ENCODE data around the gene GNAZ. TPM values are rescaled to one million over a fixed set of nuclear protein-coding genes. Genes with fewer than 3 reads are reported as not detected.

The GNAZ gene
- total RNA-seq, 1 experiment from 2014 or later, result 6.0 TPM

DNA sequence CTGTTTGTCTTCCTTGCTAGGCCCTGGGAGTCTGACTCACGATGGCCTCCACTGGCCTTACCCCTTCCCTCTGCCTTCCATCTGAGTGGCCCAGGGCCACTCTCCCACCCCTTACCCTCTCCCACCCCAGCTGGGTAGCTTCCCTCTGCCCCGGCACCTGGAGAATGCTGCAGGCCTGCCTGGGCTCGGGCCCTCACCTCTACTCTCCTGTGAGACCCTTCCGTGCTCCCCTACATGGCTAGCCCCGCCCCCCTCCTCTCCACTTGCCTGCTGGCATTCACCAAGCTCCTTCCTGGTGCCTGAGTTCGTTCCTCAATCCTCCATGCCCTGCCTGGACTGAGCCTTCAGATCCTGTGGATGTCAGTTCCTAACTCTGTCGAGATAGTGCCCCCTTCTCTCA is 83.7 kb downstream of the GNAZ start:
- DNase-seq (ENCODE audit: low spot score), result no peak

- no peak for DNase-seq (ENCODE audit: low spot score)
Measured at GRCh38 chr22:23154461-23154860, 84.1 kb downstream of the GNAZ start.

DNA sequence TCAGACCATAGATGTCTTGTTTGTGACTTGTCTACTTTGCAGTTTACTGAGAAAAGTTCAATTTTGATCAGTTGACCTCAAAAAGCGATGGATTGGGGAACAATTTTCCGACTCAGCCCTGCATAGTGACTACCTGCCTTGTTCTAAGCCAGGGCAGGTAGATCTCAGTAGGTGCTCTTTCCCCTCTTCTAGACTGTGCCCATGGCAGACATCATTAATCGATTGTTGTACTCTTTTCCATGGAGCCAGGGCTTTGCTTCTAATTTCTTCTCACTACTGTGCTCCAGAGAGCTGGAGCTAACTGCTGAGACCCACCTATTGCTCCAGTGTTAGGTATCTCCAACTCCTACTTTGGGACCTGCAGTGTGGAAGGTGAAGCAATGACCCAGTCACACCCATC is 84.8 kb downstream of the GNAZ start:
- no peak for DNase-seq (ENCODE audit: low spot score)

GRCh38 chr22:23155831-23156230 is 85.5 kb downstream of the GNAZ start:
- no peak for DNase-seq (ENCODE audit: low spot score)

DNA sequence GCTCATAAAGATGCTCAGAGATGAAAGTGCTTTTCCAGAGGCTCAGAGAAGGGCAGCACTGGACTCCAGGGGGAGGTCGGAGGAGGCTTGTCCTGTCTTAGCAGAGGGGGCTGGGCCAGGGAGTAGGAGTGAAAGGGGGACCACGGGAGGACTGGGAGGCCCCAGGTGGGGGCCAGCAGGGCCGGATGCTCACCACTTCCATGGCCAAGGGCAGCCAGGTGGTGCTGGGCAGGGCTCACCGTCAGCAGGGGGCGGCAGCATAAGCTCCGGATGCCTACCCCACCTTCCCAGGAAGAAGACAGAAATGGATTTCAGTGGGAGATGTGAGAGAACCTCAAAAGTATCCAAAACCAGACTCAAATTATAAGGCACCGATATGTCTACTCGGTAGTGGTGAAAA is 86.0 kb downstream of the GNAZ start:
- DNase-seq (ENCODE audit: low spot score), result no peak

GRCh38 chr22:23157560-23158515 is 87.5 kb downstream of the GNAZ start:
- DNase-seq (ENCODE audit: low spot score), result no peak

DNA sequence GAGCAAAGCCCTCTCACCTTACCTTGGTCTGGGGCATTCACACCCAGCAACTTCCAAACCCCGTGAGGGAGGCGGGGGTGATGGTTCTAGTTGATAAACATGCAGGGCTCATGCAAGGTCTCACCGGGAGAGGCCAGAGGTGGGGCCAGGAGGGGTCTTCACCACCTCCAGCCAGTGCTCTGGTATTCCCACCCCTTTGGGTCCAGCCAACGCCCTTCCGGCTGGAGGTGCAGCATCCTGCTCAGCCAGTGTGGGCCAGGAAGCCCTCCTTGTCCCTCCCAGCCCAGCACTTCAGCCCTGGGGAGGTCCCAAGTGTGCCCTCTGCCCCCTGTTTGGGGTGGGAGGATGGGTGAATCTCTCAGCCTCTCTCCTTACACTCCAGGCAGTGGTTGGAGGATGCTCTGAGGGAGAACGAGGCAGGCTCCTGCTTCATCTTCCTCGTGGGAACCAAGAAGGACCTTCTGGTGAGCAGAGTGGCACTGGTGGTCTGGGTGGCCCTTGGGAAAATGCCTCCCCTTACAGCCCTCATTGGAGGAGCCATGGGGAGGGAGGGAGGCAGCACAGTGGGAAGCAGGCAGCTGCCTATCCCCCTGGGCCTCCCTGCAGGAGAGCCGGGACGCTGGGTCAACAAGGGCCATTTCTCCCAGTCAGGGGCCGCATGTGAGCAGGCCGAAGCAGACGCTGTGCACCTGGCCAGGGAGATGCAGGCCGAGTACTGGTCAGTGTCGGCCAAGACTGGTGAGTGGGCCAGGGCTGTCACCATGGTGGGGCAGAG is 88.4 kb downstream of the GNAZ start:
- no peak for DNase-seq (ENCODE audit: low spot score)

- no peak for DNase-seq (ENCODE audit: low spot score)
Measured at GRCh38 chr22:23159291-23159630, 88.9 kb downstream of the GNAZ start.

GRCh38 chr22:23161029-23161428 is 90.7 kb downstream of the GNAZ start:
- DNase-seq (ENCODE audit: low spot score), result no peak

DNA sequence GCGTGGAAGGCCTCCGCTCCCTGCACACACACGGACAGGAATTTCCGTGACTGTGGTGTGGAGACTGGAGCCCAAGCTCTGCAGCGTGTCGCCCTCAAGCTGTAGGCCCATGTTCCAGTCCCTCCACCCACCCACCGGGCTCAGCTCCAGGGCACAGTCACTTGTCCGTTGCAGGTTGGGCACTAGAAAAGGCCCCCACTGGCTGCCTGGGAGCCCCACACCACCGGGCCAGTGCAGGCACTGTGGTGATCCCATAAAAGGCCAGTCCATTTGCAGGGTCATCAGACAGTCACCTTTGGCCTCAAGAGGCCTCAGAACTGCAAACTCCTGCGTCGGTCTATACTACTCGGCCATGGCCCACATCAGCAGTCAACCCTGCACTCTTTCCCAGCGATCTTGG is 91.3 kb downstream of the GNAZ start:
- DNase-seq (ENCODE audit: low spot score), result no peak

DNA sequence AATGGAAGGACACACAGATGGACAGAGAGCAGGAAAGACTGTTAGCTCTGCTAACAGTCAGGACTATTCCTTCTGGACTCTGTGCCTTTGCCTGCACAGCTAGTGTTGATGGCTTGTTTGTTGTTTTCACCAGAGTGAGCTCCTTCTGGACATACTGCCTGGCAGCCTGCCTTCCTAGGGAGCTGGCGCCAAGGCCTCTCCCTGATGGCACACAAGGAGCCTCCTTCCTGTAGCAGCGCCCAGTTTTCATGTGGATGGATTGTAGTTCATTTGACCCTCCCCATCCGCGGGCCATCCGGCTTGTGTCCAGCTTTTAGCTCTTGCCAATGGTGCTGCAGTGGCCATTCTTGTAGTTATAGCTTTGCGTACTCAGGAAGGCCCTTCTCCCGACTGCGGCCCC is 93.3 kb downstream of the GNAZ start:
- no peak for DNase-seq (ENCODE audit: low spot score)

GRCh38 chr22:23164091-23164490 is 93.8 kb downstream of the GNAZ start:
- DNase-seq (ENCODE audit: low spot score), result no peak

DNA sequence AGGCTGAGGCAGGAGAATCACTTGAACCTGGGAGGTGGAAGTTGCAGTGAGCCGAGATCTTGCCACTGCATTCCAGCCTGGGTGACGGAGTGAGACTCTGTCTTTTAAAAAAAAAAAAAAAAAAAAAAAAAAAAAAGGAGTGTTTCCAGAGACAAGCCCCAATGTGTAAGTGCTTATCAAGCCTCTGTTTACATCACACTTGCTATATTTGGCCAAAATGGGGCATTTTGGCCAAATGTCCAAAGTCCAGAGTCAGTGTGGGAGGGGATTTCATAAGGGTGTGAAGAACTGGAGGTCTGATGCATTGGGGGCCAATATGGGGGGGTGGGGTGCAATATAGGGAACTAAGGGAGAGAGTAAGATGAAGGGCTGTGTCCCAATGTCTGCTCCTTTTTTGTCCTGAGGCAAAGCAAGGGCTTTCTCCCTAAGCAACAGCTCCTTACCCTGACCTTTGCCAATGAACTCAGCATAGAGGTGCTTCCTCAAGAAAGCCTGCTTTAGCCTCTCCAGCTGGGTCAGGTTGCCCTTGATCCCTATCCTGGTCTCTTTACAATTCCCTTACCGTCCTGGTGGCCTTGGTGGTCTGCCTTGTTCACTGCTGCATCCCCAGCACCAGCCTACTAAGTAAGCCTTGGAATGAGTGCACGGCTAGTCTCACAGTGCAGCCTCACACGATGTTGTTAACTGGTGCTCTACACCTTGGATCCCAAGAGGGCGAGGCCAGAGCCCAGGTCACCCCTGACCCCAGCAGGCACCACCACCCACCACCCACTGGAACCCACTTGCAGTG is 95.9 kb downstream of the GNAZ start:
- no peak for DNase-seq (ENCODE audit: low spot score)

DNA sequence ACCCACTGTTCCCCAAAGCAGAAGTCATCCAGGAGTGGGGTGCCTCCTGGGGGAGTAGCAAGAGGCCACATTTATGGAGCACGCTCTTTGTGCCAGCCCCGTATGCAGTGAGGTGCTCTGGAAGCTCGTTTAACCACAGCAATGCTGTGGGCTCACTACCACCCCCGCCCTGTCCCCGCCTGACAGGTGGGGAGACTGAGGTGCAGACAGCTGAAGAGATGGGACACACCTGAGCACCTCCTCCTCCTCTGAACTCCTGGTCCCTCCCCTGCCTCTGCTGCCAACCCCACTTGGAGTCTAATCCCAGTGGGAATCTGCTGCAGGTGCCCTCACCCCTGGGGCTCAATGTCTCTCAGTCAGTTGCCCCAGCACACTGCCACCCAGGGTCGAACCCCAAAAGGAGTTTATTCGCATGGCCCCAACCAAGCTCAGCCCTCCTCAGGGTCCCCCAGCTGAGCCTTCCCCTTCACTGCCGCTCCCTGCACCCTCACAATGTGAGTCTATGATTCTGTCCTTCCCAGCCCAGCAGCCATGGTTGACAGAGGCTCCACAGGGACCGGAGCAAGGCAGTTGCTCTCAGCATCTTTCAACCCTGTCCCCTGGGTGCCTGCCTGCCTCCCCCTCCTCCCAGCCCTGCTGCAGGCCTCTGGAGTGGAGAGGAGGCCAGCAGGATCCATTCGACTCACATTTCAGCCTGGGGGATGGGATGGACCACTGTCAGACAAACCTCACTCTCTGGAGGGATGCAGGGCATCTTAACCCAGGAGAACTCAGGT is 96.7 kb downstream of the GNAZ start:
- DNase-seq (ENCODE audit: low spot score), result no peak

DNA sequence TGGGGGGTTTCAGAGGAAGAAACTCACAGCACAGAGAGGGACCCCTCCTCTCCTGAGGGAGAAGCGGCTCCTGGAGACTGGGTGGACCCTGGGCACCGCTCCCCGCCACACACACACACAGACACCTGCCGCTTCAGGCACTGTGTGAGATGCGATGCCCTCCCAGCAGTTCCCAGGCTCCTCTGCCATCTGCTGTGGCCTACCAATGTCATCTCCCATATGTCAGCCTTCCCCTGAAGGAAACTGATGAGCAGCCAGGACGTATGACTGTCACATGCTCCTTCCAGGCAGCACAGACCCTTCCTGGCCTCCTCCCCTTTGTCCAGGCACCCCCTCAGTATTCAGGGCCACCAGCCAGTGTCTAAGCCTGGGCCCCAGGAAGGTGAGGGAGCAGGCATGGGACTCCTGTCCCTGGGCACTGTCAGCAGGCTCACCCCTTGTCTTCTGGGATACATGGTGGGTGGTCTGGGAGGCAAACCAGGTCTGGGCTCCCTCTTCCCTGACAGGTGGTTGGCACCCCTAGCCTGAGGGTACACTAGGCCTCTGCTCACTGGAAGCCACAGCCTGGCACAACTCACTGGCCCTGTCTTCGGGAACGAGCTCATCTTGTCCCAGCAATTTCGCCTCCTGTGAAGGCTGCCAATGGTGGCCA is 98.2 kb downstream of the GNAZ start:
- no peak for DNase-seq (ENCODE audit: low spot score)

GRCh38 chr22:23169043-23169406 is 98.7 kb downstream of the GNAZ start:
- no peak for DNase-seq (ENCODE audit: low spot score)

Small RNAs within 50 kb of the gene (small RNA-seq; reads per million reads assigned to genes)
- not detected for gene RF00017
- not detected for gene RF00066

Other genes with a start within 250 kb of the GNAZ start
- not detected in 2 replicates for gene IGLL5, start 182.7 kb upstream of the GNAZ start, total RNA-seq (2014; rRNA removed; shearing (Covaris generic))
- gene RSPH14, start 71.5 kb downstream of the GNAZ start, total RNA-seq (2014; rRNA removed; shearing (Covaris generic)), result 0.55 TPM in 1 of 2 replicates, not detected in the other
- 0.26 and 1.5 TPM in 2 replicates for gene RAB36, start 75.0 kb downstream of the GNAZ start, total RNA-seq (2014; rRNA removed; shearing (Covaris generic))
- gene BCR, start 110.0 kb downstream of the GNAZ start, total RNA-seq (2014; rRNA removed; shearing (Covaris generic)), result 60.3 and 69.1 TPM in 2 replicates